ENCODE results near the gene DERA. TPM values are rescaled to one million over a fixed set of nuclear protein-coding genes. Genes with fewer than 3 reads are reported as not detected.

DERA gene
- total and polyA plus RNA-seq, 12 donors, result 15.9 to 72.3 (median 31.4) TPM

DNA sequence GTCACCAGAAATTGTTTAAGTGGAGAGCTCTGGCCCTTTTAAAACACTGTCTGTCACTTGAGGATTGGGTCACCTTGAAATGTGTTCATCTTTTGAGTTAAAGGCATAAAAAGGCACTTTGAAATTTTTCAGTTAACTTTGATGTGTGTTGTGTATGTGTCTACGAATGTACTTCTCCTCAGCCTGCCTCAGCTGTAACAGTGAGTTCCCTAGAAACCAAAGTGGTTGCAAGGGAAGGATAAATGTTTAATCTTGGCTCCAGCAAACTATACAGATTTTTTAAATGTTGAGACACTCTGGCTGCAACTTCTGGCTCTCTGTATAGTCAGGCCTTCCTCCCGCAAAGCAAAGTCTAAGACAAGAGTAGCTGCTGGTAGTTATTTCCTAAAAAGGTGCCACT is 8.3 kb downstream of the DERA start:
- Histone ChIP-seq H3K4me3 (no peak overlapping the region), H3K9me3 (replicated peaks in 1 of 3) (no peaks in the 10 kb centered on the region), H3K36me3 (replicated peaks in 1 of 2) (no peaks in the 10 kb centered on the region), H3K4me1 (replicated peaks in 1 of 2) (no peaks in the 10 kb centered on the region), H3K27me3 (no peaks in the 10 kb centered on the region), H3K27ac (no peak overlapping the region)
- intact Hi-C loops (cut with DNase I), result no loop called here
- TF ChIP-seq, protein P1, sequence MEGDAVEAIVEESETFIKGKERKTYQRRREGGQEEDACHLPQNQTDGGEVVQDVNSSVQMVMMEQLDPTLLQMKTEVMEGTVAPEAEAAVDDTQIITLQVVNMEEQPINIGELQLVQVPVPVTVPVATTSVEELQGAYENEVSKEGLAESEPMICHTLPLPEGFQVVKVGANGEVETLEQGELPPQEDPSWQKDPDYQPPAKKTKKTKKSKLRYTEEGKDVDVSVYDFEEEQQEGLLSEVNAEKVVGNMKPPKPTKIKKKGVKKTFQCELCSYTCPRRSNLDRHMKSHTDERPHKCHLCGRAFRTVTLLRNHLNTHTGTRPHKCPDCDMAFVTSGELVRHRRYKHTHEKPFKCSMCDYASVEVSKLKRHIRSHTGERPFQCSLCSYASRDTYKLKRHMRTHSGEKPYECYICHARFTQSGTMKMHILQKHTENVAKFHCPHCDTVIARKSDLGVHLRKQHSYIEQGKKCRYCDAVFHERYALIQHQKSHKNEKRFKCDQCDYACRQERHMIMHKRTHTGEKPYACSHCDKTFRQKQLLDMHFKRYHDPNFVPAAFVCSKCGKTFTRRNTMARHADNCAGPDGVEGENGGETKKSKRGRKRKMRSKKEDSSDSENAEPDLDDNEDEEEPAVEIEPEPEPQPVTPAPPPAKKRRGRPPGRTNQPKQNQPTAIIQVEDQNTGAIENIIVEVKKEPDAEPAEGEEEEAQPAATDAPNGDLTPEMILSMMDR (IDR thresholded peaks at IDR 0.05), result no peak
- TF ChIP-seq POLR2A (IDR thresholded peaks at IDR 0.05), result no peak
- WGBS, 4 donors, result 80 to 100% (median 85%) methylated on average over 2 of the region's 2 CpGs
- DNase-seq, result no peak

DNA sequence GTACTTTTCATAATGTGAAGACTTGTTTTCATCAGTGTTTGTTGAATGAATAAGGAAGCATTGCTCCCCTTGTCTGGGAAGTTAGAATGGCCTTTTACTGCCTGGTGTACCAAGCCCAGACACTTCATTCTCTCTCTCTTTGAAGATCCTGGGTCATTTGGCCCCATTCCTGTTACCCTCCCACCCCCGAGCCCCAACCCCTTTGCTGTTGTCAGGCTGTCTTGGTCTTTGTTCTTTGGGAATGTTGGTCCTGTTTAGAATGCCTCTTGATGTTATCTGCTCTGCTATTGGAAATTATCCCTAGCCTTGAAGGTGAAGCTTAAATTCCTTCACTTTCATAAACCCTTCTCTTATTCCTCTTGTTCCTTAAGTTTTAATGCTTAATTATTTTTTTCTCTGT is 13.8 kb downstream of the DERA start:
- Histone ChIP-seq H3K9me3 (replicated peaks in 1 of 3) (no peaks in the 10 kb centered on the region), H3K27me3 (no peaks in the 10 kb centered on the region), H3K36me3 (replicated peaks in 1 of 2) (no peaks in the 10 kb centered on the region), H3K4me3 (no peak overlapping the region), H3K27ac (no peak overlapping the region), H3K4me1 (replicated peaks in 1 of 2) (peaks cover 0 to 9% of the 10 kb centered on the region in 2 donors)
- no peak for DNase-seq
- intact Hi-C loops (cut with DNase I), result no loop called here
- TF ChIP-seq, protein P1 (IDR thresholded peaks at IDR 0.05), result no peak
- no peak for TF ChIP-seq POLR2A (IDR thresholded peaks at IDR 0.05)
- WGBS, 4 donors, result 82 to 100% (median 89%) methylated on average over 1 of the region's 1 CpG

DNA sequence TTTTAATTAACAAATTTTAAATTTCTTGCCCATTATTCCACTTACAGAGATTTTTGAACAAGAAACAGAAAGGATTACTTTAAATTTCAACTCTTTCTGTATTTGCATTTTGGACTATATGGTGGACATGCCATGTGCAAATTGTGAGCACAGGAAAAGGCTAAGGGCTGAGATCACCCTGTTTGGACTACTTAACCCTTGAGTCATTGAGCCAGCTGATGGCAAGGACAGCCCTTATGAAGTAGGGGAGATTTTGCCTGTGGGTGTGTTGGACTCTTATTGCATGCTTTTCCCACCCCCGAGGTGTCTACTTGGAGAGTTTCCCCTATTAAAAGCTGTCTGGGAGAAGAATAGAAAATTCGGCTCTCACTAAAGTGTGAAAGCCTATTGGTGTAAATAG is 17.2 kb downstream of the DERA start:
- H3K36me3 ChIP-seq (replicated peaks in 1 of 2), result no peaks in the 10 kb centered on the region
- H3K4me3 ChIP-seq, result no peak overlapping the region
- H3K9me3 ChIP-seq (replicated peaks in 1 of 3), result no peaks in the 10 kb centered on the region
- intact Hi-C loops (cut with DNase I), result no loop called here
- TF ChIP-seq, protein P1 (IDR thresholded peaks at IDR 0.05), result no peak
- no peak for DNase-seq
- peaks cover 0 to 9% of the 10 kb centered on the region in 2 donors for H3K4me1 ChIP-seq (replicated peaks in 1 of 2)
- no peaks in the 10 kb centered on the region for H3K27me3 ChIP-seq
- H3K27ac ChIP-seq, result no peak overlapping the region
- WGBS, 4 donors, result 48 to 87% (median 75%) methylated on average over 2 of the region's 2 CpGs

DNA sequence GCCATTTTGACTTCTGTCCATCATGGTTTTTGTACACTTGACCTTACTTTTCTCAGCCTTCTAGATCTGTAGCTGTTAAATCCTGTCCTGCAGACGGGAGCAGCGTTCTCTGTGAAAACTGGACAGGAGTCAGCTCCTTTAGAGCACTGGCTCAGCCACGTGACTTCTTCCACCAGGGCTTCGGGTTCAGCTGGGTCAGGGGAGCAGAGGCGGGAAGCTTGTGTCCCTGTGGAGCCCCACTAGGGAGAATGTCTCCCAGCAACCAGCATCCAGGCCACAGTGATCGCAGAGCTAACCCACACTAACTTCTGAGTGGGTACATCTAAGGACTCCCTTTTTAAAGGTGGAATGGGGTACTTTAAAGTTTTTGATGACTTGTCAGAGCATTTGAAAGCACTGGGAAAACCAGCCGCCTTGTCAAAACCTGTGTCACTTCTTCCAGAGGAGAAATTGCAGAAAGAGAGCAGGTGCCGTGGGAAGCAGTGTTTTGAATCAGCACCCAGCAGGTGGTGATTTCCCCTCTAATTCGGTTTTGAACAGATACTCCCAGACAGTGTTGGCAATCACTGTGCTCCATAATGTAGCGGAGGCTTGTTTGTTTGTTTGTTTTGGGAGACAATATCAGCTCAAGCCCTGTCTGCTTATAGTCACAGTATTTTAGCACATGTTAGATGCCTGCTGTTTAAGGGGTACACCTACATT is 17.9 kb downstream of the DERA start:
- peaks cover 0 to 9% of the 10 kb centered on the region in 2 donors for H3K4me1 ChIP-seq (replicated peaks in 1 of 2)
- H3K36me3 ChIP-seq (replicated peaks in 1 of 2), result no peaks in the 10 kb centered on the region
- no peaks in the 10 kb centered on the region for H3K9me3 ChIP-seq (replicated peaks in 1 of 3)
- intact Hi-C loops (cut with DNase I), result no loop called here
- H3K27ac ChIP-seq, result no peak overlapping the region
- H3K4me3 ChIP-seq, result no peak overlapping the region
- H3K27me3 ChIP-seq, result no peaks in the 10 kb centered on the region
- 76 to 83% (median 78%) methylated on average over 8 to 10 of the region's 10 CpGs for WGBS, 4 donors
- TF ChIP-seq POLR2A (IDR thresholded peaks at IDR 0.05), result no peak
- TF ChIP-seq, protein P1 (IDR thresholded peaks at IDR 0.05), result no peak
- peak in 1 of 7 donors; percentile 61 for DNase-seq

All from adrenal gland (tissue), 12 donors.